Measurements from ENCODE around the gene REEP3. TPM values are rescaled to one million over a fixed set of nuclear protein-coding genes. Genes with fewer than 3 reads are reported as not detected.

REEP3 gene
- total RNA-seq, 1 donor from 2014 or later, result 13.6 TPM

DNA sequence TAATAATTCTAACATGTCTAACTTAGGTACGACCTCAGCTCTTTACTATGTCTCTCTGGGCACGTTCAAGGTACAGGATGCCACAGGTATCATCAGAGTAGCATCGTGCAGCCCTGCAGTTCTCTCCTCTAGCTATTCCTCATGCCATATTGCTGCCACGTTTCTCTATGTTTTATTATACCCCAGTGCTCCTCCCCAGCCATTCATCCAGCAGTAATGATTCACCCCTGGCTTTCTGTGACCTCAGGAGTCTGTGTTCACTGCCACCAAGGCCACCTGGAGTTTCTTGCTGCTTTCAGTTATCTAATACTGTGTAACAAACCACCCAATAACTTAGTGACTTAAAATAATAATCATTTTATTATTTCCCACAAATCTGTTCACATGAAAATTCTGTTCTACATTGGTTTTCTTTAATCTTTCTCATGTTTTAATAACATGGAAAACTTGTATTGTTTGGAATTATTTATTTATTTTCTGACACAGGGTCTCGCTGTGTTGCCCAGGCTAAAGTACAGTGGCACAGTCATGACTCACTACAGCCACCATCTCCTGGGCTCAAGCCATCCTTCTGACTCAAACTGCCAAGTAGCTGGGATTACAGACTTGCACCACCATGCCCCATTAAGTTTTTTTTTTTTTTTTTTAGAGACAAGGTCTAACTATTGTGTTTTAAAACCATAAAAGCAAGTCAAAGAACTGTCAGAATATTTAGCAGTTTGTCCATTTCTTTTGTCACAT, 21.8 kb downstream of the REEP3 start:
- no peak overlapping the region for H3K27ac ChIP-seq (ENCODE audit: low read depth, low read length)
- H3K36me3 ChIP-seq (ENCODE audit: control insufficient read depth in 3 of 3, insufficient read depth in 3 of 3, low read length in 3 of 3), result no peaks in the 10 kb centered on the region
- no peaks in the 10 kb centered on the region for H3K27me3 ChIP-seq (ENCODE audit: control insufficient read depth in 3 of 3, insufficient read depth in 3 of 3, low read length in 3 of 3)
- peaks cover 0 to 4% (median 0%) of the 10 kb centered on the region in 3 donors for H3K4me1 ChIP-seq (ENCODE audit: control insufficient read depth in 3 of 3, insufficient read depth in 3 of 3, low read length in 3 of 3)
- H3K4me3 ChIP-seq (ENCODE audit: low read length in 3 of 3), result no peak overlapping the region
- no peak overlapping the region for H3K9ac ChIP-seq (ENCODE audit: low read depth in 1 of 3, low read length in 3 of 3)
- no peaks in the 10 kb centered on the region for H3K9me3 ChIP-seq (ENCODE audit: control insufficient read depth in 3 of 3, low read length in 3 of 3)

- Histone ChIP-seq H3K9me3 (ENCODE audit: control insufficient read depth in 3 of 3, low read length in 3 of 3) (no peaks in the 10 kb centered on the region), H3K27ac (ENCODE audit: low read depth, low read length) (no peak overlapping the region), H3K9ac (ENCODE audit: low read depth in 1 of 3, low read length in 3 of 3) (no peak overlapping the region), H3K4me3 (ENCODE audit: low read length in 3 of 3) (no peak overlapping the region), H3K27me3 (ENCODE audit: control insufficient read depth in 3 of 3, insufficient read depth in 3 of 3, low read length in 3 of 3) (no peaks in the 10 kb centered on the region), H3K4me1 (ENCODE audit: control insufficient read depth in 3 of 3, insufficient read depth in 3 of 3, low read length in 3 of 3) (peaks cover 0 to 4% (median 0%) of the 10 kb centered on the region in 3 donors), H3K36me3 (ENCODE audit: control insufficient read depth in 3 of 3, insufficient read depth in 3 of 3, low read length in 3 of 3) (no peaks in the 10 kb centered on the region)
These were observed 22.4 kb downstream of the REEP3 start for GRCh38 chr10:63543576-63543962.

- Histone ChIP-seq H3K27me3 (ENCODE audit: control insufficient read depth in 3 of 3, insufficient read depth in 3 of 3, low read length in 3 of 3) (no peaks in the 10 kb centered on the region), H3K27ac (ENCODE audit: low read depth, low read length) (no peak overlapping the region), H3K9ac (ENCODE audit: low read depth in 1 of 3, low read length in 3 of 3) (no peak overlapping the region), H3K4me1 (ENCODE audit: control insufficient read depth in 3 of 3, insufficient read depth in 3 of 3, low read length in 3 of 3) (peaks cover 0 to 4% (median 4%) of the 10 kb centered on the region in 3 donors), H3K9me3 (ENCODE audit: control insufficient read depth in 3 of 3, low read length in 3 of 3) (no peaks in the 10 kb centered on the region), H3K36me3 (ENCODE audit: control insufficient read depth in 3 of 3, insufficient read depth in 3 of 3, low read length in 3 of 3) (no peaks in the 10 kb centered on the region), H3K4me3 (ENCODE audit: low read length in 3 of 3) (no peak overlapping the region)
These were observed 23.2 kb downstream of the REEP3 start for GRCh38 chr10:63544418-63544817.

DNA sequence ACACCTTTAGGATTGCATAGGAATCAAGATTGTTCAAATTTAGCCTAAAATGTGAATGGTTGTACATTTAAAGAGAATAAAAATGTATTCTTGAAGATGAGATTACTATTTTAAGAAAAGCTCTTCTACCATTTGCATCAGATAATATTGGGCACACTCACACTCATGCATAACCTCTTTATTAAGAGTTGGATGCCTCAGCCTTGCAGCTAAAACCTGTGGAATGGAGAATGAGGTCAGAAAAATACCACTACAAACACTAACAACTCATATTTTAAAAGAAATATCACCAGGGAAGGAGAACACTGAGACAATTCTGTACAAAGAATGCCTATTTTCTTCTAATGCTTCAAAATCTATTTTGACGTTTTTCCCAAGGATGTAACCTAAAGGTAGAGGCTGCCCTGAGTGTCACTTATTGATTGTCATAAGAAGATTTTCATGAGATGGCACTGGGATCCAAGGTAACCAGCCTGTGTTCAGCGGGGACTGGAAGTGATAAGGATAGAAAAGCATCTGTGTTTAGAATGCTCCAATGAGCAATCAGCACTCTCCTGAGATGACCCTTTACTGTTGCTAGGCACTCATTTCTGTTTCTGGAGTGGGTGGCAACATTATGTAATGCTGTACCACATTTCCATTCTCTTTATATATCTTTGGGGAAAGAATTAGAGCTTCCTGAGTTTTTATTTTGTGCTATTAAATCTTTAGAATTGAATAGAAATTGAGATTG, 26.6 kb downstream of the REEP3 start:
- Histone ChIP-seq H3K27me3 (ENCODE audit: control insufficient read depth in 3 of 3, insufficient read depth in 3 of 3, low read length in 3 of 3) (no peaks in the 10 kb centered on the region), H3K4me3 (ENCODE audit: low read length in 3 of 3) (no peak overlapping the region), H3K9me3 (ENCODE audit: control insufficient read depth in 3 of 3, low read length in 3 of 3) (no peaks in the 10 kb centered on the region), H3K27ac (ENCODE audit: low read depth, low read length) (no peak overlapping the region), H3K9ac (ENCODE audit: low read depth in 1 of 3, low read length in 3 of 3) (no peak overlapping the region), H3K4me1 (ENCODE audit: control insufficient read depth in 3 of 3, insufficient read depth in 3 of 3, low read length in 3 of 3) (peaks cover 3 to 4% (median 4%) of the 10 kb centered on the region in 3 donors), H3K36me3 (ENCODE audit: control insufficient read depth in 3 of 3, insufficient read depth in 3 of 3, low read length in 3 of 3) (no peaks in the 10 kb centered on the region)

- Histone ChIP-seq H3K27me3 (ENCODE audit: control insufficient read depth in 3 of 3, insufficient read depth in 3 of 3, low read length in 3 of 3) (no peaks in the 10 kb centered on the region), H3K4me1 (ENCODE audit: control insufficient read depth in 3 of 3, insufficient read depth in 3 of 3, low read length in 3 of 3) (peaks cover 3 to 4% (median 4%) of the 10 kb centered on the region in 3 donors), H3K36me3 (ENCODE audit: control insufficient read depth in 3 of 3, insufficient read depth in 3 of 3, low read length in 3 of 3) (no peaks in the 10 kb centered on the region), H3K9me3 (ENCODE audit: control insufficient read depth in 3 of 3, low read length in 3 of 3) (no peaks in the 10 kb centered on the region), H3K9ac (ENCODE audit: low read depth in 1 of 3, low read length in 3 of 3) (no peak overlapping the region), H3K27ac (ENCODE audit: low read depth, low read length) (no peak overlapping the region), H3K4me3 (ENCODE audit: low read length in 3 of 3) (no peak overlapping the region)
These were observed 27.7 kb downstream of the REEP3 start for GRCh38 chr10:63548860-63549259.

DNA sequence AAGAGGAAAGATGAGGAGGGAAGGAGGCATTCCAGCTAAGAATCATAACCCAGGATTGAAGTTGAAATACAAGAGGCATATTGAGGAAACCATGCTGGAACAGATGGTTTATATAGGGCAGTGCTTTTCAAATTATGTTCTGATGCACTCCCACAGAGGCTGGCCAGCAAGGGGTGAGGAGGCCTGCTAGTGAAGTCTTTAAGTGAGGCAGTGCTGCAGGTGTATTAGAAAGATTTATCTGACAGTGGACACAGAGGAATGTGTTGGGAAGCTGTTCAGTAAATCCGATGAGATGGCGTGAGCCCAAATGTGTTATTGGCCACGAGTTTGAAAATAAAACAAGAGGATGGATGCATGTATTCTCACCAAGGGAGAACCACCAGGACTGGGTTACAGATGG, 28.6 kb downstream of the REEP3 start:
- H3K4me1 ChIP-seq (ENCODE audit: control insufficient read depth in 3 of 3, insufficient read depth in 3 of 3, low read length in 3 of 3), result peaks cover 3 to 4% (median 3%) of the 10 kb centered on the region in 3 donors
- no peak overlapping the region for H3K4me3 ChIP-seq (ENCODE audit: low read length in 3 of 3)
- H3K9ac ChIP-seq (ENCODE audit: low read depth in 1 of 3, low read length in 3 of 3), result no peak overlapping the region
- H3K9me3 ChIP-seq (ENCODE audit: control insufficient read depth in 3 of 3, low read length in 3 of 3), result no peaks in the 10 kb centered on the region
- H3K36me3 ChIP-seq (ENCODE audit: control insufficient read depth in 3 of 3, insufficient read depth in 3 of 3, low read length in 3 of 3), result no peaks in the 10 kb centered on the region
- no peaks in the 10 kb centered on the region for H3K27me3 ChIP-seq (ENCODE audit: control insufficient read depth in 3 of 3, insufficient read depth in 3 of 3, low read length in 3 of 3)
- no peak overlapping the region for H3K27ac ChIP-seq (ENCODE audit: low read depth, low read length)

GRCh38 chr10:63553031-63553430, 31.8 kb downstream of the REEP3 start:
- H3K9ac ChIP-seq (ENCODE audit: low read depth in 1 of 3, low read length in 3 of 3), result no peak overlapping the region
- no peak overlapping the region for H3K4me3 ChIP-seq (ENCODE audit: low read length in 3 of 3)
- peak overlapping the region; percentile 44 for H3K27ac ChIP-seq (ENCODE audit: low read depth, low read length)
- H3K4me1 ChIP-seq (ENCODE audit: control insufficient read depth in 3 of 3, insufficient read depth in 3 of 3, low read length in 3 of 3), result peaks cover 3 to 4% (median 3%) of the 10 kb centered on the region in 3 donors
- no peaks in the 10 kb centered on the region for H3K36me3 ChIP-seq (ENCODE audit: control insufficient read depth in 3 of 3, insufficient read depth in 3 of 3, low read length in 3 of 3)
- no peaks in the 10 kb centered on the region for H3K27me3 ChIP-seq (ENCODE audit: control insufficient read depth in 3 of 3, insufficient read depth in 3 of 3, low read length in 3 of 3)
- no peaks in the 10 kb centered on the region for H3K9me3 ChIP-seq (ENCODE audit: control insufficient read depth in 3 of 3, low read length in 3 of 3)

DNA sequence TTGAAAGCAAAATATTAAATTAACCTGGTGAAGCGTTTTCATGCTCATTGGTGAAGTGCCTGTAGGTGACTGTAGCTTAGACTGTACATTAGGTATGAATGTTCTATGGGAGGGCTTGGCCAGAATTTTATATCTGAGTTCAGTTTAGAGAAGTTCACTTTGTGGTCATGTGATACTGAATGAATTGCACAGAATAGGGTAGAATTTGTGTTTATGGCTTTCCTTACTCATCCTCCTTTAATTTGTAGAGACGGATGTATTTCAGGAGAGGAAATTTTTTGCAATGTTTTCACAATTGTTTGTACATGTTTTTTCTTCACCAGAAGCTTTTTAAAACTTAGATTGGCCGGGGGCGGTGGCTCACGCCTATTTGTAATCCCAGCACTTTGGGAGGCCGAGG, 32.3 kb downstream of the REEP3 start:
- Histone ChIP-seq H3K36me3 (ENCODE audit: control insufficient read depth in 3 of 3, insufficient read depth in 3 of 3, low read length in 3 of 3) (no peaks in the 10 kb centered on the region), H3K27me3 (ENCODE audit: control insufficient read depth in 3 of 3, insufficient read depth in 3 of 3, low read length in 3 of 3) (no peaks in the 10 kb centered on the region), H3K4me1 (ENCODE audit: control insufficient read depth in 3 of 3, insufficient read depth in 3 of 3, low read length in 3 of 3) (peaks cover 3 to 4% (median 3%) of the 10 kb centered on the region in 3 donors), H3K9me3 (ENCODE audit: control insufficient read depth in 3 of 3, low read length in 3 of 3) (no peaks in the 10 kb centered on the region), H3K9ac (ENCODE audit: low read depth in 1 of 3, low read length in 3 of 3) (no peak overlapping the region), H3K27ac (ENCODE audit: low read depth, low read length) (no peak overlapping the region), H3K4me3 (ENCODE audit: low read length in 3 of 3) (no peak overlapping the region)

DNA sequence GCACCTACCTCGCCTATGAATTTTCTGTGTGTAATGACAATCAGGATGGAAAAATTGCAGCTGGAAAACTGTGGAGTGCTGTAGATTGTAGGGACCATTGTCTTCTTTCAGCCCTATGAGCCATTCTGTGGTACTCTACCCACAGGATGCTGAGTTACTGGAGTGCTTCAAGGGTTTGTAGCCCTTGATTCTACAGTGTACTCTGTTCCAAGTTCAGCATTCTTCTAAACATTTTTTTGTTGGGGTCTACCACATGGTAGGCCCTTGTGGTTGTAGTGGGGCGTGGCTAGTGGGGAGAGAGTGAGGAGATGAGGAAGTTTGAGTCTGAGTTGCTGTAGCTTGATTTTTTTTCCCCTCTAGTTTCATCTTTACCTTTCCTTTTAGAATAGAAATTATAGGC, 33.5 kb downstream of the REEP3 start:
- Histone ChIP-seq H3K4me1 (ENCODE audit: control insufficient read depth in 3 of 3, insufficient read depth in 3 of 3, low read length in 3 of 3) (peaks cover 0 to 3% (median 2%) of the 10 kb centered on the region in 3 donors), H3K4me3 (ENCODE audit: low read length in 3 of 3) (no peak overlapping the region), H3K9me3 (ENCODE audit: control insufficient read depth in 3 of 3, low read length in 3 of 3) (no peaks in the 10 kb centered on the region), H3K36me3 (ENCODE audit: control insufficient read depth in 3 of 3, insufficient read depth in 3 of 3, low read length in 3 of 3) (no peaks in the 10 kb centered on the region), H3K27ac (ENCODE audit: low read depth, low read length) (no peak overlapping the region), H3K27me3 (ENCODE audit: control insufficient read depth in 3 of 3, insufficient read depth in 3 of 3, low read length in 3 of 3) (no peaks in the 10 kb centered on the region), H3K9ac (ENCODE audit: low read depth in 1 of 3, low read length in 3 of 3) (no peak overlapping the region)

DNA sequence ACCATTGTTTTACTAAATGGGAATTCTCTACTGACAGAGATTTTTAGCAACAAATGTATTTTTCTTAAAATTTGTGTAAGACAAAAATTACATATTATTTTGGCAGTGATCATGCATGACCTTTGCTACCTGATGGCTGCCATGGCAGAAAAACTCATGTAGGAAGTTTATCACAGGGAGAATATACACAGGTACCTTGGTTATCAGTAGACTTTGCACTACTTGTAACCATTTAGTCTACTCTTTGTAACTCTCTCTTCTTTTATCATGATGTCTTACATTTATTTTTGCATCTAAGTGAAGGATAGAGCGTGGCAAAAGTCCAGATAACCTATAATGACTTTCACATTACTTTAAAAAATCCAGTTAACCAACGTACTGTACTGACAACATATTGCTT, 34.1 kb downstream of the REEP3 start:
- Histone ChIP-seq H3K9me3 (ENCODE audit: control insufficient read depth in 3 of 3, low read length in 3 of 3) (no peaks in the 10 kb centered on the region), H3K4me1 (ENCODE audit: control insufficient read depth in 3 of 3, insufficient read depth in 3 of 3, low read length in 3 of 3) (peaks cover 0 to 3% (median 0%) of the 10 kb centered on the region in 3 donors), H3K27me3 (ENCODE audit: control insufficient read depth in 3 of 3, insufficient read depth in 3 of 3, low read length in 3 of 3) (no peaks in the 10 kb centered on the region), H3K9ac (ENCODE audit: low read depth in 1 of 3, low read length in 3 of 3) (no peak overlapping the region), H3K36me3 (ENCODE audit: control insufficient read depth in 3 of 3, insufficient read depth in 3 of 3, low read length in 3 of 3) (no peaks in the 10 kb centered on the region), H3K27ac (ENCODE audit: low read depth, low read length) (no peak overlapping the region), H3K4me3 (ENCODE audit: low read length in 3 of 3) (no peak overlapping the region)
